Glutamatergic neuron (in vitro differentiated cells): ENCODE measurements around the gene DLG2. TPM values are rescaled to one million over a fixed set of nuclear protein-coding genes. Genes with fewer than 3 reads are reported as not detected.

ENCODE experiments used
- DNase-seq: peaks from one replicate; pipeline ENCODE4 v3.0.0; 2022
- H3K27ac Mint-ChIP-seq: one replicate; pipeline ENCODE4 v1.8.0; 2020; ENCODE audit warnings: mild to moderate bottlenecking, mixed read lengths, inconsistent platforms; ENCODE audit not compliant: unreplicated experiment
- H3K27me3 Mint-ChIP-seq: one replicate; pipeline ENCODE4 v1.8.0; 2020; ENCODE audit warnings: mild to moderate bottlenecking, moderate library complexity, mixed read lengths, inconsistent platforms; ENCODE audit not compliant: unreplicated experiment
- H3K36me3 Mint-ChIP-seq: one replicate; pipeline ENCODE4 v1.8.0; 2020; ENCODE audit warnings: mild to moderate bottlenecking, mixed read lengths, inconsistent platforms; ENCODE audit not compliant: unreplicated experiment
- H3K4me1 Mint-ChIP-seq: one replicate; pipeline ENCODE4 v1.8.0; 2020; ENCODE audit warnings: mild to moderate bottlenecking, low read depth, mixed read lengths, inconsistent platforms; ENCODE audit not compliant: unreplicated experiment
- H3K4me3 Mint-ChIP-seq: one replicate; pipeline ENCODE4 v1.8.0; 2020; ENCODE audit warnings: mild to moderate bottlenecking, mixed read lengths, inconsistent platforms; ENCODE audit not compliant: unreplicated experiment
- H3K9me3 Mint-ChIP-seq: one replicate; pipeline ENCODE4 v1.8.0; 2020; ENCODE audit warnings: mild to moderate bottlenecking, moderate library complexity, mixed read lengths, inconsistent platforms; ENCODE audit not compliant: unreplicated experiment
- total RNA-seq: library from RNA; stranded (reverse); fragmentation: NEBNext Ultra II Directional; extraction: Animal tissue kit (Norgen Biotek cat#: 25700); gene quantifications from one replicate; pipeline ENCODE4 v1.2.1, GENCODE V29; 2021; ENCODE audit not compliant: unreplicated experiment
- TF ChIP-seq, protein P1 (sequence below): fragments of 200-600 bp; sonication (generic); IDR thresholded peaks from one replicate; pipeline ENCODE4 v1.5.0; 2021; ENCODE audit not compliant: partially characterized antibody, unreplicated experiment

Gene DLG2
- total RNA-seq, 1 donor from 2014 or later = 2.9 TPM

- Mint-ChIP-seq H3K27me3 (no peaks in the 10 kb centered on the region), H3K4me1 (peaks cover 4% of the 10 kb centered on the region), H3K36me3 (no peaks in the 10 kb centered on the region), H3K9me3 (no peaks in the 10 kb centered on the region), H3K4me3 (no peak overlapping the region), H3K27ac (no peak overlapping the region)
- DNase-seq = no peak
- TF ChIP-seq, protein P1, sequence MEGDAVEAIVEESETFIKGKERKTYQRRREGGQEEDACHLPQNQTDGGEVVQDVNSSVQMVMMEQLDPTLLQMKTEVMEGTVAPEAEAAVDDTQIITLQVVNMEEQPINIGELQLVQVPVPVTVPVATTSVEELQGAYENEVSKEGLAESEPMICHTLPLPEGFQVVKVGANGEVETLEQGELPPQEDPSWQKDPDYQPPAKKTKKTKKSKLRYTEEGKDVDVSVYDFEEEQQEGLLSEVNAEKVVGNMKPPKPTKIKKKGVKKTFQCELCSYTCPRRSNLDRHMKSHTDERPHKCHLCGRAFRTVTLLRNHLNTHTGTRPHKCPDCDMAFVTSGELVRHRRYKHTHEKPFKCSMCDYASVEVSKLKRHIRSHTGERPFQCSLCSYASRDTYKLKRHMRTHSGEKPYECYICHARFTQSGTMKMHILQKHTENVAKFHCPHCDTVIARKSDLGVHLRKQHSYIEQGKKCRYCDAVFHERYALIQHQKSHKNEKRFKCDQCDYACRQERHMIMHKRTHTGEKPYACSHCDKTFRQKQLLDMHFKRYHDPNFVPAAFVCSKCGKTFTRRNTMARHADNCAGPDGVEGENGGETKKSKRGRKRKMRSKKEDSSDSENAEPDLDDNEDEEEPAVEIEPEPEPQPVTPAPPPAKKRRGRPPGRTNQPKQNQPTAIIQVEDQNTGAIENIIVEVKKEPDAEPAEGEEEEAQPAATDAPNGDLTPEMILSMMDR = no peak
Measured at GRCh38 chr11:83914995-83915394, 1712.1 kb downstream of the DLG2 start.

DNA sequence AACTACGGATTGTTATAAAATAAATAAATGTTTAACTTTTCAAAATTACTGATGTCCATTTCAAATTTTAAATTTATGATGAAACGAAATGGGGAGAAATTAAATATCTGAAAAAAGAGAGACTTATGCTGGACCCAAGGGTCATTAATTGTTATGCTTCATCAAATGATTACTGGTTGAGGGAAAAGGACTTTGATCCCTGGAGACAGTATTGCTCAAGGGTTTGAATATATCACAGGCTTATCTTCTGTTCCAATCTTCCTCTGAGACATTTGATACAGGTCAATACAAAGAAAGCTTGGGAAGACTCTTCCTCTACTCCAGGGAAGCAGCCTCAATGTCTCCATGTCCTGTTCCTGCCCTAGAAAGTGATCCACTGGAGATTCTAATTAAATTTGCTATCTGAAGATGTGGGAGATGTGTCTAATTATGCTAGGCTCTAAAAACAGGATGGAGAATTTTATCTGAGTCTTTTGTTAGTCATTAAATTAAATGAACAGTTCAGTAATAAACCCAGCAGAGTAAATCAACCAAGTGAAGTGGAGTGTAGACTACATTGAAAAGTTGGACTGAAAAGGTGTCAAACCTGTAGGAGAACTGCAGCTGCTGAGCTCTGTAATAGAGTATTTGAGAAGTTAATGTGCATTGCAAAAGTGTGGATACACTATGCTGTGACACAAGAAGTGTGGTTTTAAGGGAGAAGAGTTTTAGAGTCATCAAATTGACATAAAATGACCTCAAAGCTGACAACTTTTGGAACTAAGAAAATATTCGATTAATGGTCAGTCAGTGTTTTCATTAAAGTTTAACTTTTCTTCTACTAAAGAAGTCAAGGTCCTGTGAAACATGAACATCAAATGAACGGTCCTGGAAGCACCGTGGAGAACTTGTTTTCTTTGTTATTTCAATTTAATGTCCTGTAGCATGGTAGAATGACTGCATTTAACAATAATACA is 1717.3 kb downstream of the DLG2 start:
- Mint-ChIP-seq H3K9me3 (no peaks in the 10 kb centered on the region), H3K4me3 (no peak overlapping the region), H3K4me1 (no peaks in the 10 kb centered on the region), H3K36me3 (no peaks in the 10 kb centered on the region), H3K27me3 (no peaks in the 10 kb centered on the region), H3K27ac (no peak overlapping the region)
- TF ChIP-seq, protein P1 = no peak
- no peak for DNase-seq

GRCh38 chr11:83908298-83908856 is 1718.8 kb downstream of the DLG2 start:
- no peak for DNase-seq
- Mint-ChIP-seq H3K9me3 (no peaks in the 10 kb centered on the region), H3K4me1 (no peaks in the 10 kb centered on the region), H3K27me3 (no peaks in the 10 kb centered on the region), H3K36me3 (no peaks in the 10 kb centered on the region), H3K4me3 (no peak overlapping the region), H3K27ac (no peak overlapping the region)
- TF ChIP-seq, protein P1 = no peak

DNA sequence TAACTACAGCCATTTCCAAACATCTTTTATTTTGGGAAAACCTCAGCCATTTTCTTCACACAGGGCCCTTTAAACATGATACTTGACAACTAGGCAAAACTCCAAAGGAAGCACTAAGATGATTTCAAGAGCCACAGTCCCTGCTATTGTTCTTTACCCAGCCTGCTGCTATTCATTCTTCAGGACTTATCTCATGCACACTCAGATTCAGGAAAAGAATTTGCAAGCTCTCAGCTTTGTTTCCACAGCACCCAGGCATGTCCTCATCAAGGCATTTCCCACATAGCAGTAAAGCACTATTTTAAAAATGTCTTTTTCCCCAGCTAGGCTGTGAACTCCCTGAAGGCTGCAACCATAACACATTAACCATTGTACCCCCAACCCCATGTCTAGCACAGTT is 1731.6 kb downstream of the DLG2 start:
- Mint-ChIP-seq H3K36me3 (peaks cover 6% of the 10 kb centered on the region), H3K27me3 (no peaks in the 10 kb centered on the region), H3K4me3 (no peak overlapping the region), H3K27ac (no peak overlapping the region), H3K4me1 (no peaks in the 10 kb centered on the region), H3K9me3 (no peaks in the 10 kb centered on the region)
- DNase-seq = no peak
- TF ChIP-seq, protein P1 = no peak

GRCh38 chr11:83881428-83881827 is 1745.7 kb downstream of the DLG2 start:
- DNase-seq = no peak
- Mint-ChIP-seq H3K9me3 (peaks cover 5% of the 10 kb centered on the region), H3K36me3 (no peaks in the 10 kb centered on the region), H3K27ac (no peak overlapping the region), H3K4me3 (no peak overlapping the region), H3K4me1 (no peaks in the 10 kb centered on the region), H3K27me3 (no peaks in the 10 kb centered on the region)
- TF ChIP-seq, protein P1 = peak; percentile 11
